HEK293 (cell line): ENCODE measurements around the gene FHL3.
"Not testable (repeated sequence)": the region's sequence is repeated elsewhere in the genome, so short reads cannot be mapped to it uniquely, and the experiment has no call there.

Source experiments
- CTCF ChIP-seq: fragments of 450-650 bp; formaldehyde crosslinking; IDR thresholded peaks from 2 replicates; pipeline ENCODE4 v1.5.1; 2016; ENCODE audit warnings: missing biosample characterization, missing genetic modification characterization
- ZBTB1 ChIP-seq: fragments of 450-650 bp; formaldehyde crosslinking; IDR thresholded peaks from 2 replicates; pipeline ENCODE4 v1.5.1; 2016; ENCODE audit warnings: missing biosample characterization, missing genetic modification characterization
- ZBTB8A ChIP-seq: fragments of 450-650 bp; formaldehyde crosslinking; IDR thresholded peaks from 2 replicates; pipeline ENCODE4 v1.5.1; 2016; ENCODE audit warnings: missing biosample characterization, missing genetic modification characterization
- ZNF10 ChIP-seq: fragments of 450-650 bp; formaldehyde crosslinking; IDR thresholded peaks from 2 replicates; pipeline ENCODE4 v1.5.1; 2017; ENCODE audit warnings: missing biosample characterization, missing genetic modification characterization
- ZNF24 ChIP-seq: fragments of 450-650 bp; formaldehyde crosslinking; IDR thresholded peaks from 2 replicates; pipeline ENCODE4 v1.5.1; 2016; ENCODE audit warnings: missing biosample characterization, missing genetic modification characterization
- ZNF335 ChIP-seq: fragments of 450-650 bp; formaldehyde crosslinking; conservative IDR thresholded peaks from 2 replicates; pipeline ENCODE4 v1.5.1; 2016; ENCODE audit warnings: missing biosample characterization, missing genetic modification characterization
- ZNF530 ChIP-seq: fragments of 450-650 bp; formaldehyde crosslinking; IDR thresholded peaks from 2 replicates; pipeline ENCODE4 v1.5.1; 2016; ENCODE audit warnings: low read depth, missing biosample characterization, missing genetic modification characterization
- ZSCAN30 ChIP-seq: fragments of 450-650 bp; IDR thresholded peaks from 2 replicates; pipeline ENCODE4 v1.5.1; 2018; ENCODE audit warnings: missing biosample characterization, mild to moderate bottlenecking, missing genetic modification characterization, moderate library complexity
- TF ChIP-seq, protein P1 (sequence below): sonication (generic); formaldehyde crosslinking; IDR thresholded peaks from 2 replicates; pipeline ENCODE4 v1.8.1; 2022; ENCODE audit warnings: mild to moderate bottlenecking, moderate library complexity, missing genetic modification reagents

- TF ChIP-seq ZNF530 (tag by site-specific recombination); ZNF24 (tag by site-specific recombination); ZNF335 (tag by site-specific recombination); CTCF; ZSCAN30; ZBTB1; ZNF10 (tag by site-specific recombination); ZBTB8A (tag by site-specific recombination): not testable (repeated sequence)
- TF ChIP-seq, protein P1, sequence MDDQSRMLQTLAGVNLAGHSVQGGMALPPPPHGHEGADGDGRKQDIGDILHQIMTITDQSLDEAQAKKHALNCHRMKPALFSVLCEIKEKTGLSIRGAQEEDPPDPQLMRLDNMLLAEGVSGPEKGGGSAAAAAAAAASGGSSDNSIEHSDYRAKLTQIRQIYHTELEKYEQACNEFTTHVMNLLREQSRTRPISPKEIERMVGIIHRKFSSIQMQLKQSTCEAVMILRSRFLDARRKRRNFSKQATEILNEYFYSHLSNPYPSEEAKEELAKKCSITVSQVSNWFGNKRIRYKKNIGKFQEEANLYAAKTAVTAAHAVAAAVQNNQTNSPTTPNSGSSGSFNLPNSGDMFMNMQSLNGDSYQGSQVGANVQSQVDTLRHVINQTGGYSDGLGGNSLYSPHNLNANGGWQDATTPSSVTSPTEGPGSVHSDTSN (CRISPR knock-in tag), result not testable (repeated sequence)
Measured at GRCh38 chr1:37973684-37974083, 31.6 kb downstream of the FHL3 start.
